ENCODE data around the gene OLFM1.

OLFM1 gene

GRCh38 chr9:135087489-135087792 is at the start of gene OLFM1:
Gene OLFM1, plus strand, starts transcription at chr9:135087668. Its CDS starts 322 bp downstream, at chr9:135087990.
- TF ChIP-seq, protein P1, sequence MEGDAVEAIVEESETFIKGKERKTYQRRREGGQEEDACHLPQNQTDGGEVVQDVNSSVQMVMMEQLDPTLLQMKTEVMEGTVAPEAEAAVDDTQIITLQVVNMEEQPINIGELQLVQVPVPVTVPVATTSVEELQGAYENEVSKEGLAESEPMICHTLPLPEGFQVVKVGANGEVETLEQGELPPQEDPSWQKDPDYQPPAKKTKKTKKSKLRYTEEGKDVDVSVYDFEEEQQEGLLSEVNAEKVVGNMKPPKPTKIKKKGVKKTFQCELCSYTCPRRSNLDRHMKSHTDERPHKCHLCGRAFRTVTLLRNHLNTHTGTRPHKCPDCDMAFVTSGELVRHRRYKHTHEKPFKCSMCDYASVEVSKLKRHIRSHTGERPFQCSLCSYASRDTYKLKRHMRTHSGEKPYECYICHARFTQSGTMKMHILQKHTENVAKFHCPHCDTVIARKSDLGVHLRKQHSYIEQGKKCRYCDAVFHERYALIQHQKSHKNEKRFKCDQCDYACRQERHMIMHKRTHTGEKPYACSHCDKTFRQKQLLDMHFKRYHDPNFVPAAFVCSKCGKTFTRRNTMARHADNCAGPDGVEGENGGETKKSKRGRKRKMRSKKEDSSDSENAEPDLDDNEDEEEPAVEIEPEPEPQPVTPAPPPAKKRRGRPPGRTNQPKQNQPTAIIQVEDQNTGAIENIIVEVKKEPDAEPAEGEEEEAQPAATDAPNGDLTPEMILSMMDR (IDR thresholded peaks at IDR 0.05; ENCODE audit: low read depth, low read length, missing control alignments), result peak; percentile 59
- DNase-seq (ENCODE audit: extremely low read depth, low read depth), result no peak
- H3K4me3 ChIP-seq (replicated peaks; ENCODE audit: low read depth, low read length), result no peak within 1 kb of the TSS

GRCh38 chr9:135038331-135038730 is 49.1 kb upstream of the OLFM1 start:
- DNase-seq (ENCODE audit: extremely low read depth, low read depth), result no peak
- TF ChIP-seq, protein P1 (IDR thresholded peaks at IDR 0.05; ENCODE audit: low read depth, low read length, missing control alignments), result no peak

DNA sequence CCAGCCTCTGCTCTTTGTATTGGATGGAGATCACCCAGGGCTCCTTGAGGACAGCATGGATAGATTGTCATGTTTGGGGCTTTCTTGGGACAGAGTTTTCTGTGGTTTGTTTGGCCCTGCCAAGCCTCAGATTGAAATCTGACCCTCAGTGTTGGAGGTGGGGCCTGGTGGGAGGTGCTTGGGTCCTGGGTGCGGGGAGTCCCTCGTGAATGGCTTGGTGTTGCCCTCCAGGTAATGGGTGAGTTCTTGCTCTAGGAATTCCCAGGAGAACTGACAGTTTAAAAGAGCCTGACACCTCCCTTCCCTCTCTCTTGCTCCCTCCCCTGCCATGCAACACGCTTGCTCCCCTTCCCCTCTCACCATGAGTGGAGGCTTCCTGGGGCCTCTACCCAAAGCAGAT is 48.6 kb upstream of the OLFM1 start:
- TF ChIP-seq, protein P1 (IDR thresholded peaks at IDR 0.05; ENCODE audit: low read depth, low read length, missing control alignments), result no peak
- H3K4me3 ChIP-seq (replicated peaks; ENCODE audit: low read depth, low read length), result no peak overlapping the region
- no peak for DNase-seq (ENCODE audit: extremely low read depth, low read depth)

More at GRCh38 chr9:135038331-135038730, 49.1 kb upstream of the OLFM1 start:
- no peak overlapping the region for H3K4me3 ChIP-seq (replicated peaks; ENCODE audit: low read depth, low read length)

- H3K4me3 ChIP-seq (replicated peaks; ENCODE audit: low read depth, low read length), result no peak overlapping the region
- TF ChIP-seq, protein P1 (IDR thresholded peaks at IDR 0.05; ENCODE audit: low read depth, low read length, missing control alignments), result no peak
- DNase-seq (ENCODE audit: extremely low read depth, low read depth), result no peak
Observed at GRCh38 chr9:135039266-135039870, 48.1 kb upstream of the OLFM1 start.

DNA sequence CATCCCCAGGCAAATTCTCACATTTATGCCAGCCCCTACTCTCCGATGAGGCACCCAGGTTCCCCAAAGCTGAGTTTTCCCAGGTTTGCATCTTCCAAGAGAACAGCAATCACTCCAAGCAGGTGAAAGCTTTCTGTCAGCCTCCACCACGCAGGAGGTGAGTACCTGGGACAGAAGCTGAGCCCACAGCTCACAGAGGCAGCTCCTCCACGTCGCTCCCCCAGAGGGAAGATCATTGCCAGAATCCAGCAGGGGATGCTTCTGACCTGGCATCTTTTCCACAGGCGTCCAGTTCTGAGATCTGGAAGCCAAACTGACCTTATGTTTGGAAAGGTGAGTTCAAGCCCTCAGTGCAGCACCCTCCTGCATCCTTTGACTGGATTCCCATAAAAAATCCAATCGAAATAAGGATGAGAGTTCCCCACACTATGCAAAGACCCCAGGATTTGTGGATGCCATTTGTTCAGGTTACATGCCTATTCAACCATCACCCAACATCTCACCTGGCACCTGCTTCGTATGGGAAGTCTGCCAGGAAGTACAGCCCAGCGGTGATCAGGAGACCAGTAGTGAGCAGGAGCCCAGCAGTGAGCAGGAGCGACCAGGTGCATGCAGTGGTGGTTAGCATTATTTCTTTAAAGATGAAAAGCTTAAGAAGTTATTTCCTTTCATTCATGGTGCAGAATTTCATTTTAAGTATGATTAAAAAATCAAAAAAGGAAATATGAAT is 47.4 kb upstream of the OLFM1 start:
- TF ChIP-seq, protein P1 (IDR thresholded peaks at IDR 0.05; ENCODE audit: low read depth, low read length, missing control alignments), result no peak
- H3K4me3 ChIP-seq (replicated peaks; ENCODE audit: low read depth, low read length), result no peak overlapping the region
- no peak for DNase-seq (ENCODE audit: extremely low read depth, low read depth)

- H3K4me3 ChIP-seq (replicated peaks; ENCODE audit: low read depth, low read length), result no peak overlapping the region
- DNase-seq (ENCODE audit: extremely low read depth, low read depth), result no peak
- TF ChIP-seq, protein P1 (IDR thresholded peaks at IDR 0.05; ENCODE audit: low read depth, low read length, missing control alignments), result no peak
Observed at GRCh38 chr9:135040892-135041291, 46.6 kb upstream of the OLFM1 start.
